ENCODE measurements around the gene CXCR2. TPM values are rescaled to one million over a fixed set of nuclear protein-coding genes. Genes with fewer than 3 reads are reported as not detected.
"Not testable (repeated sequence)": the region's sequence is repeated elsewhere in the genome, so short reads cannot be mapped to it uniquely, and the experiment has no call there.

CXCR2 gene
- total RNA-seq, 1 donor from 2014 or later: 1.5 TPM

DNA sequence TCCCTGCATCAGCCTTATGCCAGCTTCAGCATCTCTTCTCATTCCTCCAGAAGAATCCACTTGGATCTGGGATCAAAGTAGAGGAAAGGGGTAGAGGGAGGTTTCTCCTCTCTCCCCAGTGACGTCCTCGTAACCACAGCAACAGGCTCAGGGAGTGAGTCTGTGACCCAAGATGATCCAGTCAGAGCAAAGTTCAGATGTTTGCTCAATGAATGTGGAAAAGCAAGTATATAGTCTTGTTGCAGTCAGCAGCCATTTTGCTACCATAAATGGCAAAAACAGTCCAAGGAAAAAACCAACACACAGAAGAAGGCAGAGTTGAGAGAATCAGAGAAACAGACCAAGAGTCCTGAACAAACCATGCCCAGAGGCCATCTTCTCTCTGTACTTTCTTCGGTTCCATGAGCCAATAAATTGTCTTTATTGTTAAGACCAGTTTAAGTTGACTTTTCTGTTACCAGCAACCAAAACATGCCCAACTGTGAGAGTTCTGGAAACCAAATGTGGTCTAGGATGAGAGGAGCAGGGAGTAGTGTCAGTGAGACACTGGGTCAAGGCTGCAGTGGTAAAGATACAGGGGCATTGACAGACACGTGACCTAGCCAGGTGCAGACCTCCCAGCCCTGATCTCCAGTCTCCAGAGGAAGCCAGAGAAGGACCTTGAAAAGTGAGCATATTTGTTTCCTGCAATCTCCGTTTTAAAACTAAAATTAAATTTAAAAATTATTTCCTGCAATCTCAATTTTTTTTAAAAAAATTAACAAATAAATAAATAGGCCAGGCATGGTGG, 44.1 kb downstream of the CXCR2 start:
- intact Hi-C loops (cut with DNase I): no loop called here
- no peak for ATAC-seq
- no peak for DNase-seq (ENCODE audit: missing footprints)

DNA sequence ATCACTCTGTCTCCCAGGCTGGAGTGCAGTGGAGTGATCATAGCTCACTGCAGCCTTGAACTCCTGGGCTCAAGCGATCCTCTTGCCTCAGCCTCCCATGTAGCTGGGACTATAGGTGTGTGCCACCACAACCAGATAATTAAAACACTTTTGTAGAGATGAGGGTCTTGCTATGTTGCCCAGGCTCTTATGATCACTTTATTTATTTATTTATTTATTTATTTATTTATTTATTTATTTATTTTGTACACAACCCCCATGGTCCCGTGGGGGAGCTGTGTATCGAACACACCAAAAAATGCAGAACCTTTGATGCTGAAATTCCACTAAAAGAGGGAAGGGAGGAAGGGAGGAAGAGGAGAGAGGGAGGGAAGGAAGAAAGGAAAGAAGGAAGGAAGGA, 45.9 kb downstream of the CXCR2 start:
- ATAC-seq; DNase-seq (ENCODE audit: missing footprints); intact Hi-C loops (cut with DNase I): not testable (repeated sequence)

DNA sequence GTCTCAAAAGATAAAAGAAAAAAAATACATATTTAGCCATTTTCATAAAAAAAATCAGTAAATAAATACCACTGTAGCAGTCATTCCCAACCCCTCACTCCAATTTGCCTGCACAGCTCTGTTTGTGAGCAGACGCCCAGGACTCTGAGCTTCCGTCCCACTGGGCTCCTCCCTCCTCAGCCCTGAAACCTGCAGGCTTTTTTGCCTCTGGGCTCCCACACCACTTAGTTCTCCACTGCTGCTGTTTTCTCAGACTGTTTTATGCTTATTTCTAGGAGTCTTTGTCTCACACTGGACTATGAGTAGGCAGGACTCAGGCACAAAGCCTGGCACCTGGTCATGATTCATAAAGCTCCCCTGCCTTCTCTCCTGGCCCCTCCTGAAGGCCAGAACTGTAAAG, 47.0 kb downstream of the CXCR2 start:
- intact Hi-C loops (cut with DNase I): no loop called here
- ATAC-seq: no peak

DNA sequence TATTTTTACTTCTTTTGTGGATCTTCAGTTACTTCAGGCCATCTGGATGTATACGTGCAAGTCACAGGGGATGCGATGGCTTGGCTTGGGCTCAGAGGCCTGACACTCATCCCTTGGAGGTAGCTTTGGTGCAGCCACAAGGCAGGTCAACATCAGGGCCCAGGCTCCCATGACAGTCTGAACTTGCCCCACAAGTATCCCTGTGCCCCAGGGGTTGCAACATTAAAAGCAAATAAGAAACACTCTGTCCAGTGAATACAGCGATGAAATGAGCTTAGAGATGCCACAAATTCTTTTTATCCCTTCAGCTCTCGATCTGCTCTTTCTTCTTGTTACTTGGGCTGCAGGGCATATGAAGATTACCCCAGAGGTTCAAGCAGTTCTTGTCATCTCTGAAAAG, 54.0 kb downstream of the CXCR2 start:
- DNase-seq (ENCODE audit: missing footprints): no peak
- no peak for ATAC-seq
- intact Hi-C loops (cut with DNase I): loop anchor here (10.0 kb wide), 2 partner anchors 175 to 295 kb away; partner anchors contain the start of gene CATIP

More for the DNA sequence above, 47.0 kb downstream of the CXCR2 start:
- no peak for DNase-seq (ENCODE audit: missing footprints)

DNA sequence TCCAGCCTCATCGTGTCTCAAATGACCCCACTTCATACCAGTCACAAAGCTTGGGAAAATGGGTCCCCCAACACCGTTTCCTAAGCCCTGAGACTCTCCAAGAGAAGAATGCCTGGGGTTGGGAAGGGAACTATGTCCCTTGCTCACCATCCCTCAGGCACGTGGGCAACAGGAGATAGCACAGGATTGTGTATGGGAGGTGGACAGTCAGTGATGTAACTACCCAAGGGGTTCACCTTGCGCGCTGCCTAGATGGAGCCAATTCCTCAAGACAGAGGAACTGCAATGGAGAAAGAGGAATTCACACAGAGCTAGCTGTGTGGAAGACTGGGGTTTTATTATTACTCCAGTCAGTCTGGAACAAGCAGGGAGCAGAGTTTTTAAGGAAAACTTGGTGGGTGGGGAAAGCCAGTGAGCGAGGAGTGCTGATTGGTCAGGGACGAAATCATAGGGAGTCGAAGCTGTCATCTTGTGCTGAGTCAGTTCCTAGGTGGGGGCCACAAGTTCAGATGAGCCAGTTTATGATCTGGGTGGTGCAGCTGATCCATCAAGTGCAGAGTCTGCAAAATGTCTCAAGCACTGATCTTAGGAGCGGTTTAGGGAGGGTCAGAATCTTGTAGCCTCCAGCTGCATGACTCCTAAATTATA, 54.8 kb downstream of the CXCR2 start:
- intact Hi-C loops (cut with DNase I): loop anchor here (10.0 kb wide), 2 partner anchors 174 to 294 kb away; partner anchors contain the start of gene CATIP
- ATAC-seq: no peak

DNA sequence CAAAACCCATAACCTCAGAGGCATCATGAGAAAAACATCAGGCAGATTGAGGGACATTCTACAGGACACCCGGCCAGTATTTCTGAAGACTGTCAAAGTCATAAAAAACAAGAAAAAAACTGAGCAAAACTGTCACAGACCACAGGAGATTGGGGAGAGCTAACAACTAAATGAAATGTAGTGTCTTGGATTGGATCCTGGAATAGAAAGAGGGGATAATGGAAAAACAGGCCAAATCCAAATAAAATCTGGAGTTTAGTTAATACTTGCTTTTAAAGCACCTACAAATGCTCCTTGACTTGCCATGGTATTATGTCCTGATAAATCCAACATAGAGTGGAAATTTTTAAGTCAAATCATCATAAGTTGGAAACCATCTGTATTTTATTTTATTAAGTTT, 58.5 kb downstream of the CXCR2 start:
- DNase-seq (ENCODE audit: missing footprints): no peak
- no peak for ATAC-seq
- intact Hi-C loops (cut with DNase I): loop anchor here (10.0 kb wide), 2 partner anchors 170 to 290 kb away; partner anchors contain the start of gene CATIP

More for the DNA sequence above, 54.8 kb downstream of the CXCR2 start:
- no peak for DNase-seq (ENCODE audit: missing footprints)

DNA sequence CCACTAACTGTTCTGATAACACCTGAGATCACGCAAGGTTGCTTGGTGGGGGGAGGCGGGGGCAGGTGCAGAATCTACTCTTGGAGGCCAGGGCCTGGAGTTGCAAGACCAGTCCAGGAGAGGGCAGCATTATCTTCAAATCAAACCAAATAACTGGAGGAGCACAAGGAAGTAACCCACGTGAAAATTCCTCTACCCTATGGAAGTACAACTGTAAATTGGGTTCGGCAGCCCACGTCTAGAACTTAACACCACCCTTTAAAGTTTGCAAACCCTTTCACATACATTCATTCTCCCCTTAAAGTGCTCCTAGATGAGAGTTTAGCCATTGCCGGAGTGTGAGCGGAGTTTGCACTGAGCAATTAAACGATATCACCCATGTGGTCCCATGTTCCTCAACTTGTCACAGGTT, 60.5 kb downstream of the CXCR2 start:
- ATAC-seq (peak; percentile 84), DNase-seq (ENCODE audit: missing footprints) (peak; percentile 71)
- intact Hi-C loops (cut with DNase I): loop anchor here (5.0 to 10.0 kb wide), 3 partner anchors 71 to 288 kb away; partner anchors contain the start of gene CATIP

Other genes with a start within 250 kb of the CXCR2 start
- 705 TPM for gene TNS1, start 123.0 kb upstream of the CXCR2 start, total RNA-seq
- gene RUFY4, start 56.8 kb upstream of the CXCR2 start, total RNA-seq: not detected
- gene CXCR1, start 40.9 kb downstream of the CXCR2 start, total RNA-seq: 1.1 TPM
- gene ARPC2, start 91.2 kb downstream of the CXCR2 start, total RNA-seq: 142 TPM
- 2.0 TPM for gene GPBAR1, start 135.0 kb downstream of the CXCR2 start, total RNA-seq
- gene AAMP, start 144.1 kb downstream of the CXCR2 start, total RNA-seq: 50.6 TPM
- gene PNKD, start 144.5 kb downstream of the CXCR2 start, total RNA-seq: 67.0 TPM
- gene TMBIM1, start 166.5 kb downstream of the CXCR2 start, total RNA-seq: 138 TPM
- not detected for gene CATIP, start 230.8 kb downstream of the CXCR2 start, total RNA-seq

All from Right ventricle myocardium inferior (tissue), 1 donor.